ENCODE data around the gene CNPPD1.
"Not testable (repeated sequence)": the region's sequence is repeated elsewhere in the genome, so short reads cannot be mapped to it uniquely, and the experiment has no call there.

Gene CNPPD1

DNA sequence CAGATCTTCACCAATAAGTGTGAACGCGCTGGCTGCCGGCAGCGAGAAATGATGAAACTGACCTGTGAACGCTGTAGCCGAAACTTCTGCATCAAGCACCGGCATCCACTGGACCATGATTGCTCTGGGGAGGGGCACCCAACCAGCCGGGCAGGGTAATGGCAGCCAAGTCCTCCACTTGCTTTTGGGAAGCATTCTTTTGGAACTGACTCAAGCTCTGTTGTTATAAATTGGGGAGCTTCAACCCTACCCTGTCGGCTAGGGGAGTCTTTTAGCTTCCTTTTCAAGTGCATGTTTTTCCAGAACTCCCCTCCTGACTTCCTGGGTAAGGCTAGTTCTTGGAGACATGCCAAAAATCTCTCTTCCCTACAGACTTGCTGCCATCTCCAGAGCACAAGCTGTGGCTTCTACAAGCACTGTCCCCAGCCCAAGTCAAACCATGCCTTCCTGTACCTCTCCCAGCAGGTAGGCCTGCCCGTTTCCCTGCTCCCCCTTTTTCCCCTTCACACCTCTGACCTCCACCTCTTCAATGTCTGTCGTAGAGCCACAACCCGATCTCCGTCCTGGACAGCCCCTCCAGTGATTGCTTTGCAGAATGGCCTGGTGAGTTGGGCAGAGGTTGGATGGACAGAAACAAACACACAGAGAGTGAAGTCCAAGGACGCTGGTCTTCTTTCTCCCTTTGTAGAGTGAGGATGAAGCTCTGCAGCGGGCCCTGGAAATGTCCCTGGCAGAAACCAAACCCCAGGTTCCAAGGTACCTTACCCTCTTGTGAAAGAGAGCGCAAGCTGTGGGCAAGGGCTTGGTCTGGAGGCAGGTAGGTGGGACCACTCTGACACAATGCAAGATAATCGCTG, 31.4 kb upstream of the CNPPD1 start:
- DNase-seq (ENCODE audit: low read depth in 3 of 3): no peak

DNA sequence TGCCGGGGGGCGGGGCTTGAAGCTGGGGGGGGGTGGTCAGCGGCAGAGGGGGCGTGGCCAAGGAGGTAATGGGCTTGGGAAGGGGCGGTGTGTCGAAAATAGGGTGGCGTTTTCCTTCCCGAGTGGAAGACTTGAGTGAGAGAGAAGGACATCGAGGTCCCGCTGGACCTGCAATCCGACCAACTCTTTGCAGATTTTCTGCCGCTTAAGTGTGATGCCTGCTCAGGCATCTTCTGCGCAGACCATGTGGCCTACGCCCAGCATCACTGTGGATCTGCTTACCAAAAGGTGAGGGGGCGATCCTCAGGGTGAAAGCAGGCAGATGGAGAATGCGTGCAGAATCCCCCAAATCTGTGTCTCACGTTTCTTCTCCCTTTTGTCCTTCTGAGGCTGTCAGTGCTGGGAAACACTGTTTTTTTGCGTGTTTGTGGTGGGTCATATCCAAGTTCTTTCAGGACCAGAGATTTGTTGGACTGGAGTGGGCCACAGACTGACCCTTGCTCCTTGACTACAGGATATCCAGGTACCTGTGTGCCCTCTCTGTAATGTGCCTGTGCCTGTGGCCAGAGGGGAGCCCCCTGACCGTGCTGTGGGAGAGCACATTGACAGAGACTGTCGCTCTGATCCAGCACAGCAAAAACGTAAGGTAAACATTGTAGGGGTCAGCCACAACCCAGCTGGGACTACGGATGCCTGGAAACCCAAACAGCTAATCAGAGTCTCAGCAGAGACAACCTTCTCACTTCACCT, 30.6 kb upstream of the CNPPD1 start:
- no peak for DNase-seq (ENCODE audit: low read depth in 3 of 3)

DNA sequence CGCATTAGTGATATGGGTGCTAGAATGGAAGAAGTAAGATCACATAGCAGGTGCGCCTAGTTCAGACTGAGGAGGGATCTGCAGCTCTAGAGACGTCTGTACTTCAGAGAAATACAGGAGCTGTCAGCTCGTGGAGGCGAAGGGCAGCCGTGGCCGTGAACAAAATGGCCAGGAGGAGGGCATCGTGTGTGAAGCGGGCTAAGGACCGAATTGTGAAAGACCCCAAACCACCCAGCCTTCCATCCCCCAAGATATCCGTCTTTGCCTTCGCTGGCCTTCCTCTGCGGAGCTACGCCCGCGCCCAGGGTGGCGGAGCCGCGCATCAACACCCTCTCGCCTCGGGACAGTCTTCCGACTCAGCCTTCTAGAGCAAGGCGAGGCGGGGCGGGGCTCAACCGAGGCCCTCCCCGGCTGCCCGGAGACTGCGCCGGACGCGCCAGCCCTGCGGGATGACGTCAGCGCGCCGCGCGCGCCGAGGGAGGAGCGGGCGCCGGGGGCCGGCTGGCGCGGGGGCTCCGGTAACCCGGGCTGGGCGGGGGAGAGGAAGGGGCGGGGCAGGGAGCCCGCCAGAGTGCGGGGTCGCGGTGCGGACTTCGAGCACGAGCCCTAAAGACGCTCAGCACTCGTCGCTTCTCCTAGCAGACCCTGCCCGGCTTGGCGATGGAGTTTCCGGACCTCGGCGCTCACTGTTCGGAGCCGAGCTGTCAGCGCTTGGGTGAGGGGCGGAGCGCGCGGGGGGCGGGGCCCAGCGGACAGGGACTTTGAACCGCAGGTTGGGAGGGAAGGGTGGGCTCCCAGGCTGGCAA, 29.8 kb upstream of the CNPPD1 start, which contains the start of gene ZFAND2B:
ZFAND2B (plus strand) TSS at position 455 of the 806 bp plus-strand sequence; CDS start at position 661, 206 bp downstream.
- peak; percentile 89 to 93 (median 91) for DNase-seq (ENCODE audit: low read depth in 3 of 3)

DNA sequence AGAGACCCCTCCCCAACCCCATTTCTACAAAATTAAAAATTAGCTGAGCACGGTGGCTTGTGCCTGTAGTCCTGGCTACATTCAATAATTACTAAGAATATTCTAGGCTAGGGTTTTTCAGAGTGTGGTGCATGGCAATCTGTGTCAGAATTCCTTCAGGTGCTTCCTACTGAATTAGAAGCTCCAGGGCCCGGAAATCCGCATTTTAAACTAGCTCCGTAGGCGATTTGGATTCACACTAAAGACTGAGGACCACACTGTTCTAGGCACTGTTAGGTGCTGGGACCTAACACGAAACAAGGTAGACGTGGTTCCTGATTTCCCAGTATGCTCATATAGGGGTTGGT, 29.2 kb upstream of the CNPPD1 start:
- no peak for DNase-seq (ENCODE audit: low read depth in 3 of 3)

DNA sequence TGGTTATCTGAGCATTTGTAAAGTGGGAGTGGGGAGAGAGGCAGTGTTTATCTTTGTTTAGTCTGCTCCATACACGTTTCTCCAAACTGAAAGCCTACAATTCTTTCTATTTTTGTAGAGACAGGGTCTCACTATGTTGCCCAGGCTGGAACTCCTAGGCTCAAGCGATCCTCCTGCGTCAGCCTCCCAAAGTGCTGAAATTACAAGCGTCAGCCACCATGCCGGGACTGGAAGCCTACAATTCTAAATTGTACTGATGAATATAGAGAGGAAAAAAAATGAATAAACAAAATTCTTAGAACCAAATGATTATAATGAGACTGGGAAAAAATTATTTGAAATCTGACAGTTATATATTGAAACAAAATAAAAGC, 28.4 kb upstream of the CNPPD1 start:
- no peak for DNase-seq (ENCODE audit: low read depth in 3 of 3)

DNA sequence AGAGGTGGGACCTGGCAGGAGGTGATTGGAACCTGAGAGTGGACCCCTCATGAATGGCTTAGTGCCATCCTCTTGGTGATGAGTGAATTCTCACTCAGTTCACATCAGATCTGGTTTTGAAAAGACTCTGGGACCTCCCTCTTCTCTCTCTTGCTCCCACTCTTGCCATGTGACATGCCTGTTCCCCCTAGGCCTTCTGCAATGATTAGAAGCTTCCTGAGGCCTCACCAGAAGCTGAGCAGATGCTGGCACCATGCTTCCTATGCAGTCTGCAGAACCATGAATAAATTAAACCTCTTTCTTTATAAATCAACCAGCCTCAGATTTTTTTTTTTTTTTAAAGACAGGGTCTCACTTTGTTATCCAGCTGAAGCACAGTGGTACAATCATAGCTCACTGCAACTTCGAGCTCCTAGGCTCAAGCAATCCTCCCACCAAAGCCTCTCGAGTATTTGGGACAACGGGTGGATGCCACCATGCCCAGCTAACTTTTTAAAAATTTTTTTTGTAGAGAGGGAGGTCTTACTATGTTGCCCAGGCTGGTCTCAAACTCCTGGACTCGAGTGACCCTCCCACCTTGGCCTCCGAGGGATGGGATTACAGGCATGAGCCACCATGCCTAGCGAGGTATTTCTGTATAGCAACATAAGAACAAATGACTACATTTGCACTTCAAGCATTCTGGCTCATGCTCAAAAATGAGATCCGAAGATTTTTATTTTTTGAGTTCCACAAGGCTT, 27.9 kb upstream of the CNPPD1 start:
- DNase-seq (ENCODE audit: low read depth in 3 of 3): no peak

DNA sequence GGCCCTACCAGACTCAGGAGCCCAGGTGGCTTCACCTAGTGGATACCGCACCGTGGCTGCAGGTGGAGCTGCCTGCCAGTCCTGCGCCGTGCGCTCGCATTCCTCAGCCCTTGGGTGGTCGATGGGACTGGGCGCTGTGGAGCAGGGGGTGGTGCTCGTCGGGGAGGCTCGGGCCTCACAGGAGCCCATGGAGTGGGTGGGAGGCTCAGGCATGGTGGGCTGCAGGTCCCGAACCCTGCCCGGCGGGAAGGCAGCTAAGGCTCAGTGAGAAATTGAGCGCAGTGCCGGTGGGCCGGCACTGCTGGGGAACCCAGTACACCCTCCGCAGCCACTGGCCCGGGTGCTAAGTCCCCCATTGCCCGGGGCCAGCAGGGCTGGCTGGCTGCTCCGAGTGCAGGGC, 24.6 kb upstream of the CNPPD1 start:
- DNase-seq (ENCODE audit: low read depth in 3 of 3): not testable (repeated sequence)

DNA sequence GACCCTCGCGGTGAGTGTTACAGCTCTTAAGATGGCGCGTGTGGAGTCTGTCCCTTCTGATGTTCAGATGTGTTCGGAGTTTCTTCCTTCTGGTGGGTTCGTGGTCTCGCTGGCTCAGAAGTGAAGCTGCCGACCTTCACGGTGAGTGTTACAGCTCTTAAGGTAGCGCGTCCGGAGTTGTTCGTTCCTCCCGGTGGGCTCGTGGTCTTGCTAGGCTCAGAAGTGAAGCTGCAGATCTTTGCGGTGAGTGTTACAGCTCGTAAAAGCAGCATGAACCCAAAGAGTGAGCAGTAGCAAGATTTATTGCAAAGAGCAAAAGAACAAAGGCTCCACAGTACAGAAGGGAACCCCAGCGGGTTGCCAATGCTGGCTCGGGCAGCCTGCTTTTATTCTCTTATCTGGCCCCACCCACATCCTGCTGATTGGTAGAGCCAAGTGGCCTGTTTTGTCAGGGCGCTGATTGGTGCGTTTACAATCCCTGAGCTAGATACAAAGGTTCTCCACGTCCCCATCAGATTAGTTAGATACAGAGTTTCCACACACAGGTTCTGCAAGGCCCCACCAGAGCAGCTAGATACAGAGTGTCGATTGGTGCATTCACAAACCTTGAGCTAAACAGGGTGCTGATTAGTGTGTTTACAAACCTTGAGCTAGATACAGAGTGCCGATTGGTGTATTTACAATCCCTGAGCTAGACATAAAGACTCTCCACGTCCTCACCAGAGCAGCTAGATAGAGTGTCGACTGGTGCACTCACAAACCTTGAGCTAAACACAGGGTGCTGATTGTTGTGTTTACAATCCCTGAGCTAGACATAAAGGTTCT, 24.0 kb upstream of the CNPPD1 start:
- DNase-seq (ENCODE audit: low read depth in 3 of 3): not testable (repeated sequence)

DNA sequence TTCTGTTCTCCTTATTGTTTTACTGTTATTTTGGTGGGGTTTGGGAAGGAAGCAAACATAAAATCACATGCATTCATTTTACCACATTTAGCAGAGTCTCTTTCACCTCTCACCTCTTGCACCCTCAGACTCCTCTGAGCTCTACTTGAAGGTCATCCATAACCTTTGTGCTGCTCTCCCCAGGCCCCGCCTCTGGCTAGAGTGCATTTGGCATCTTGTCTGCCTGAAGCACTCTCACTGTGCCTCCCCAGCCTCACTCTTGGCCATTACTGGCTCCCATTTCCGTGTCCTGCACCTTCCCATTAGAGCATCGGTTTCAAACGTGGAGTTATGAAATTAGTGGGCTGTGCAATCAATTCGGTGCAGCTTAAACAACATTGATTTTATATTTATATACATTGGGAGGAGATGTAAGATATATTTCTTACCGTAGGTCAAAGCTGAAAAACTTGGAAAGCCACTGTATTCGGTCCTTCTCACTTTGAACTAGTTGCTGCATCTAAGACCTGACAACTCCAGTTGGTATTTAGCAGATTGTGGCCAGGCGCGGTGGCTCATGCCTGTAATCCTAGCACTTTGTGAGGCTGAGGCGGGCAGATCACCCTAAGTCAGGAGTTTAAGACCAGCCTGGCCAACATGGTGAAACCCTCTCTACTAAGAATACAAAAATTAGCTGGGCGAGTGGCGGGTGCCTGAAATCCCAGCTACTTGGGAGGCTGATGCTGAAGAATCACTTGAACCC, 22.9 kb upstream of the CNPPD1 start:
- DNase-seq (ENCODE audit: low read depth in 3 of 3): no peak

DNA sequence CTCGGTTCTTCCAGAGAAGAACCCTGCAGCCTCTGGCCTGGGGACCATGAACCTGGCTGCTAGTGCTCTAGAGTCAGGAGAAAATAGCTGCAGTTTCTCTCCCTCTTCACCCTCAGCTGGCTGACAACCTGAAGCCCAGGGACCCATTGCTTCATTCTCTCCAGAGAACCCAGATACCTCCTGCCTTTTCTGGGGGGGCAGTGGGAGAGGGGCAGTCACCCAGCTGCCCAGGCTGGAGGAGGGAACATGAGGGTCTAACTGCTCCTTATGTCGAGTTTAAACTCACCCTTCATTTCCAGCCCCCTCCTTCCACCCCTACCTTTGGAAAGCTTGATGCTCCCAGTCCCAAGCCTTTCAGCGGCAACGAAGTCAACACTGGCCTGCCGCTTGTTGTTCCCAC, 22.2 kb upstream of the CNPPD1 start:
- no peak for DNase-seq (ENCODE audit: low read depth in 3 of 3)

DNA sequence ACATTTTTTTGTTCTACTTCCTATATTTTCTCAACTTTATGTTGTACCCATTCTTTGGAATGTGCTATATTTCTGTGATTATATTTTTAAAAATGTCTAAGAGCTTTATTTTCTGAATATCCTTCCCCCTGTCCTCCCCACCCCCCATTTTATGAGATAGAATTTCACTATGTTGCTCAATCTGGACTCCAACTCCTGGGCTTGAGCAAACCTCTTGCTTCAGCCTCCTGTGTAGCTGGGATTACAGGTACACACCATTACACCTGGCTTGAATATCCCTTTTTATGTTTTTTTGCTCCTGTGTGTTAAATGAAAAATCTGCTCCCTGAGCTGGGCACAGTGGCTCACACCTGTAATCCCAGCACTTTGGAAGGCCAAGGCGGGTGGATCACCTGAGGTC, 20.7 kb upstream of the CNPPD1 start:
- DNase-seq (ENCODE audit: low read depth in 3 of 3): no peak

DNA sequence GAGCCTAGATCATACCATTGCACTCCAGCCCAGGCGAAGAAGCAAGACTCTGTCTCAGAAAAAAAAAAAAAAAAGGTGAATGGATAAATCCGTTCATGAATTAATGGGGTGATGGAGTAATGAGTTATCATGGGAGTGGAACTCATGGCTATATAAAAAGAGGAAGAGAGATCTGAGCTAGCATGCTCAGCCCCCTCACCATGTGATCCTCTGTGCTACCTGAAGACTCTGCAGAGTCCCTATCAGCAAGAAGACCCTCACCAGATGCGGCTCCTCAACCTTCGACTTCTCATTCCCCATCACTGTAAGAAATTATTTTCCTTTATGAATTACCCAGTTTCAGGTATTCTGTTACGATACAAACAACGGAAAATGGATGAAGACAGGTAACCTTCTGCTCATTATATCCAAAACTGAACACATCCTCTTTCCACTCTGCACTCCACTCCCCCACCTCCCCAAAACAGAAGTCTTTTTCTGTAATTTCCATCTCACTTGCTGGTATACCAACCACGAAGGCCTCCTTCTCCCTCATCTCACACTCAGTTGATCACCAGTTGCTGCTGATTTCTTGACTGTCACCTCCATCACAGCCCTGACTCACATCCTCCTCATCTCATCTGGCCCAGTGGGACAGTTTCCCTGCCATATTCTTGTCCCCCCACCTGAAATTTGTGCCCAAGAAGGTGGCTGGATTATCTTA, 10.2 kb upstream of the CNPPD1 start:
- DNase-seq (ENCODE audit: low read depth in 3 of 3): no peak

DNA sequence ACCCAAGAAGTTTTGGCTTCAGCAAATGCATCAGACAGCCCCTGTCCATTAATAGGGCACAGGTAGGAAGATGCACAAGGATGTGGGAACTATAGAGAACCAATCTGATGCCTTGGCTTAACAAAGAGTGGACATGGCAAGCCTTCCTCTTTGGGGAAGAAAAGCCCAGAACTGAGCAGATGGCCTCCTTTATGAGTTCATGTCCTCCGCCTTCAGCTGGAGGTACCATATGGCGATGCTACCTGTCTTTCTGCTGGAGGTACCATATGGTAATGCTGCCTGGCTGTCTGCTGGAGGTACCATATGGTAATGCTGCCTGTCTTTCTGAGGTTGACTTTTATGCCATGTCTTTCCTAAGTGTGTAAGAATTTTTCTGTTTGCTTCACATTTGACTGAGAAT, 7.4 kb upstream of the CNPPD1 start:
- no peak for DNase-seq (ENCODE audit: low read depth in 3 of 3)

DNA sequence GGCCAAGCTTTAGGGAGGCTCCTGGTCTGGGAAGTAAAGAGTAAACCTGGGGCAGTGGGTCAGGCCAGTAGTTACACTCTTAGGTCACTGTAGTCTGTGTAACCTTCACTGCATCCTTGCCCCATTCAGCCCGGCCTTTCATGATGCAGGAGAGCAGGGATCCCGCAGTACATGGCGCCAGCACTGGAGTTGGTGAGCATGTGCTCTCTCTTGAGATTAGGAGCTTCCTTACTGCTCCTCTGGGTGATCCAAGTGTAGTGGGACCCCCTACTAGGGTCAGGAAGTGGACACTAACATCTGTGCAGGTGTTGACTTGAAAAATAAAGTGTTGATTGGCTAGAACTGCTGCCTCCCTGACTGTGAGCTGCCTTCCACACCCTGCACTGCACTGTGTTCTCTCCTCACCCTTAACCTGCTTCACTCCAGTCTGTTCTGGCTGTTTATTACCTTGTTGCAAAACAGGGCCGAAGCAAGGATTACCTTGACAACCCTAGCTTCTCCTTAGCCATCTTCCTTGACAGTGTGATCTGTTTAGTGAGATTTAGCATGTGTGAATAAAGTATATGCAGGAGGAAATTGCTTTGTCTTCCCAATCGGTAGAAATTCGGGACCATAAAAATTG, 6.5 kb upstream of the CNPPD1 start:
- DNase-seq (ENCODE audit: low read depth in 3 of 3): no peak

DNA sequence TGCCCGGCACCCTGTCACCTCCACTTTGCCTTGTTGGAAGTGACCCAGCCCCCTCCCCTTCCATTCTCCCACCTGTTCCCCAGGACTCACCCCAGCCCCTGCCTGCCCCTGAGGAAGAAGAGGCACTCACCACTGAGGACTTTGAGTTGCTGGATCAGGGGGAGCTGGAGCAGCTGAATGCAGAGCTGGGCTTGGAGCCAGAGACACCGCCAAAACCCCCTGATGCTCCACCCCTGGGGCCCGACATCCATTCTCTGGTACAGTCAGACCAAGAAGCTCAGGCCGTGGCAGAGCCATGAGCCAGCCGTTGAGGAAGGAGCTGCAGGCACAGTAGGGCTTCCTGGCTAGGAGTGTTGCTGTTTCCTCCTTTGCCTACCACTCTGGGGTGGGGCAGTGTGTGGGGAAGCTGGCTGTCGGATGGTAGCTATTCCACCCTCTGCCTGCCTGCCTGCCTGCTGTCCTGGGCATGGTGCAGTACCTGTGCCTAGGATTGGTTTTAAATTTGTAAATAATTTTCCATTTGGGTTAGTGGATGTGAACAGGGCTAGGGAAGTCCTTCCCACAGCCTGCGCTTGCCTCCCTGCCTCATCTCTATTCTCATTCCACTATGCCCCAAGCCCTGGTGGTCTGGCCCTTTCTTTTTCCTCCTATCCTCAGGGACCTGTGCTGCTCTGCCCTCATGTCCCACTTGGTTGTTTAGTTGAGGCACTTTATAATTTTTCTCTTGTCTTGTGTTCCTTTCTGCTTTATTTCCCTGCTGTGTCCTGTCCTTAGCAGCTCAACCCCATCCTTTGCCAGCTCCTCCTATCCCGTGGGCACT, 5.8 kb upstream of the CNPPD1 start:
- DNase-seq (ENCODE audit: low read depth in 3 of 3): no peak

DNA sequence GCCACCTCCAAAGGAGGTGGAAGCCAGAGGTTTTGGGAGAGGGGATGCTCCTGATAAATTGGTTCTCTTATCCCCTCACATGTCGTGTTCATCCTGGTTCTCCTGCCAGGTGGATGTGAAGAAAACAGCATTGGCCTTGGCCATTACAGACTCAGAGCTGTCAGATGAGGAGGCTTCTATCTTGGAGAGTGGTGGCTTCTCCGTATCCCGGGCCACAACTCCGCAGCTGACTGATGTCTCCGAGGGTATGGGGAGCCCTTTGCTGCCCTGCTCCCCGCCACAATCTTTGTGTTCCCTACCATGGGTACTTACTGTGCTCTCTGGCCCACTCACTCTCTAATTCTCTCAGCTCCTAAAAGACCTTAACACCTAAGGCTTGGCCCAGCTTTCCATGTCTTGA, 4.8 kb upstream of the CNPPD1 start:
- no peak for DNase-seq (ENCODE audit: low read depth in 3 of 3)

DNA sequence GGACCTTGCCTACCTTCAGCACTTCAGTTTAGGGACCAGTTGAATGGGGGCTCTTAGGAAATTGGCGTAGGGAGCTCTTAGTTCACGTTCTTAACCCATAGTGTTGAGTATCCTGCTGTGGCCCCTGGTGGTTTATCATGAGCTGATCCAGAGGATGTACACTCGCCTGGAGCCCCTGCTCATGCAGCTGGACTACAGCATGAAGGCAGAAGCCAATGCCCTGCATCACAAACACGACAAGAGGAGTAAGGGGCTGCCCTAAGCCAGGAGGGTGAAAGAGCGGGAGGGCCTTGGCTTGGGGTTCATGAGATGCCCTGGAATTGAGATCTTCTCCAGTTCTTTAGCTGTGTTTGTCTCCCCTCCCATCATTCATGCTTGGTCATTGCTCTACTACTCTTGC, 4.2 kb upstream of the CNPPD1 start:
- no peak for DNase-seq (ENCODE audit: low read depth in 3 of 3)
